Stimulated activated memory B cell treated with anti-CD40 and anti-IgM and Interleukin-4, amounts not matched to agents 10 μg/mL and 1 μg/mL and 100 μg/mL, for 72 hours (primary cell): ENCODE measurements around the gene CT55.
"Not testable (repeated sequence)": the region's sequence is repeated elsewhere in the genome, so short reads cannot be mapped to it uniquely, and the experiment has no call there.

Source experiments
- ATAC-seq: fragments of 150-1000 bp; cut with Tn5 transposase; 2 replicates; pipeline ENCODE4 v1.10.0; 2021
- H3K27ac Mint-ChIP-seq: one replicate; pipeline ENCODE4 v1.8.0; 2022; ENCODE audit warnings: mild to moderate bottlenecking, mixed read lengths
- H3K27me3 Mint-ChIP-seq: one replicate; pipeline ENCODE4 v1.8.0; 2022; ENCODE audit warnings: mixed read lengths
- H3K36me3 Mint-ChIP-seq: one replicate; pipeline ENCODE4 v1.8.0; 2022; ENCODE audit warnings: mixed read lengths
- H3K4me1 Mint-ChIP-seq: one replicate; pipeline ENCODE4 v1.8.0; 2022; ENCODE audit warnings: mixed read lengths
- H3K4me3 Mint-ChIP-seq: one replicate; pipeline ENCODE4 v1.8.0; 2022; ENCODE audit warnings: mild to moderate bottlenecking, moderate library complexity, mixed read lengths
- H3K9me3 Mint-ChIP-seq: one replicate; pipeline ENCODE4 v1.8.0; 2022; ENCODE audit warnings: mixed read lengths

Gene CT55, protein sequence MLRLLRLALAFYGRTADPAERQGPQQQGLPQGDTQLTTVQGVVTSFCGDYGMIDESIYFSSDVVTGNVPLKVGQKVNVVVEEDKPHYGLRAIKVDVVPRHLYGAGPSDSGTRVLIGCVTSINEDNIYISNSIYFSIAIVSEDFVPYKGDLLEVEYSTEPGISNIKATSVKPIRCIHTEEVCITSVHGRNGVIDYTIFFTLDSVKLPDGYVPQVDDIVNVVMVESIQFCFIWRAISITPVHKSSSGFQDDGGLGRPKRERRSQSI

GRCh38 chrX:135170877-135171519 lies at the start of gene CT55:
CT55 (minus strand) TSS chrX:135171398; CDS start chrX:135171171, 227 bp downstream.
- no peak within 1 kb of the TSS for H3K27ac Mint-ChIP-seq
- no peak within 1 kb of the TSS for H3K4me3 Mint-ChIP-seq
- ATAC-seq, result no peak
- no peaks in the 10 kb centered on the region for H3K36me3 Mint-ChIP-seq
- H3K27me3 Mint-ChIP-seq, result peaks cover 14% of the 10 kb centered on the region
- H3K4me1 Mint-ChIP-seq, result peaks cover 6% of the 10 kb centered on the region
- H3K9me3 Mint-ChIP-seq, result peaks cover 3% of the 10 kb centered on the region

DNA sequence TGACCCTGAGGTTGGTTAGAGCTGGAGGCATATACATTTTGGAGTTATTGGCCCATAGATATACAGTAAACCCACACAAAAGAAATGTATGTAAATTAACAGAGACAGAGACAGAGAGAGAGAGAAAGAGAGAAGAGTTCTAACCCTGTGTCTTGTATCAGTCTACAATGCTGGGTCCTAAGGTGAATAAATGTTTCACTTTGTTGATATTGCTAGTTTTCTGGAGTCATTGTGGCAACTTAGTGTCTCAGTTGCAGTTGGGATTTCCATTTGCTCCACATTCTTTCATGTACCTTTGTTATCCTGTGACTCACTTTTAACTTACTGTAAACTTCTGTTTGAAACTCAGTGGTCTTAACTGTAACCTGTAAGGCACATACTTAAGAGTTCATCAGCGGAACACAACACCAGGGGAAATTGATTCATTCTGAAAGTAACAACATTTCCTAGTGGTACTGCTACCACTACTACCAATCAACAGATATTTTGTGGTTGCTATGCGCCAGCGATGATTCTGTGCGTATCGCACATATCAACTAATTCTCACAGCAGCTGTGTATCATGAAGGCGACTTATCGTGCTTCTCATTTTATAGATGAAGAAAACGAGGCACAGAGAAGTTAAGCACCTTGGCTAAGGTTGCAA lies 42.1 kb upstream of the CT55 start:
- Mint-ChIP-seq H3K27ac (no peak overlapping the region), H3K4me1 (no peaks in the 10 kb centered on the region)

DNA sequence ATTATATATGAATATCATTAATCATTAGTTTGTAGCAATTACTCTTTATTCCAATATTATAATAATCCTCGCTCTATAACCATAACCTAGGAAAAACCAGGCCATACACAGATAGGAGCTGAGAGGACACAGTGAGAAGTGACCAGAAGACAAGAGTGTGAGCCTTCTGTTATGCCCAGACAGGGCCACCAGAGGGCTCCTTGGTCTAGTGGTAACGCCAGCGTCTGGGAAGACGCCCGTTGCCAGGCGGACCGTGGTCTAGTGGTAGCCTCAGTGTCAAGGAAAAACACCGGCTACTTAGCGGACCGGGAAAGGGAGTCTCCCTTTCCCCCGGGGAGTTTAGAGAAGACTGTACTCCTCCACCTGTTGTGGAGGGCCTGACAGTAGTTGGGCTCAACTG lies 35.2 kb upstream of the CT55 start:
- not testable (repeated sequence) for H3K4me3 Mint-ChIP-seq
- H3K27me3 Mint-ChIP-seq, result peaks cover 11% of the 10 kb centered on the region

More for the DNA sequence above, 42.1 kb upstream of the CT55 start:
- Mint-ChIP-seq H3K27me3 (peaks cover 9% of the 10 kb centered on the region), H3K4me3 (no peak overlapping the region), H3K9me3 (no peaks in the 10 kb centered on the region), H3K36me3 (no peaks in the 10 kb centered on the region)
- peak; percentile 59 for ATAC-seq

DNA sequence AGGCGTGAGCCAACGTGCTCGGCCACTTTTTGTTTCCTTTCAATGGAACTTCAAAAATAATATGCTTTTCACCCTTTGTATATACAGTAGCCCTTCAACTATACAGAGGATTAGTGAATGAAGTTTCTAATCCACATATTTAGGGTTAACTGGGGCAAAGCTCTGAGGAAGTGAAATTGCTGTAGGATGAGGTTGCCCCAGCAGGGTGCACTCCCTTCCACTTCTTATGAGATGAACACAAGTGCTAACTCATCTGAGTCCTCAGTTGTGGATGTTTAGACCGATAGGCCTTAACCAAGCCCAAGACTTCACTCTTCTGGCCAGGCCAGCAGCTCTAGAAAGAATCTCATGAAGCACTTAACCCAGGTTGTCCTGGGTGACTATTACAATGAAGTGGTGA lies 29.1 kb upstream of the CT55 start:
- H3K27me3 Mint-ChIP-seq, result peaks cover 10% of the 10 kb centered on the region
- no peak overlapping the region for H3K27ac Mint-ChIP-seq
- peak; percentile 51 for ATAC-seq
- H3K9me3 Mint-ChIP-seq, result no peaks in the 10 kb centered on the region
- no peak overlapping the region for H3K4me3 Mint-ChIP-seq
- H3K36me3 Mint-ChIP-seq, result no peaks in the 10 kb centered on the region
- H3K4me1 Mint-ChIP-seq, result no peaks in the 10 kb centered on the region

More for the DNA sequence above, 35.2 kb upstream of the CT55 start:
- H3K4me1 Mint-ChIP-seq, H3K36me3 Mint-ChIP-seq, H3K9me3 Mint-ChIP-seq, H3K27ac Mint-ChIP-seq, ATAC-seq: not testable (repeated sequence)

DNA sequence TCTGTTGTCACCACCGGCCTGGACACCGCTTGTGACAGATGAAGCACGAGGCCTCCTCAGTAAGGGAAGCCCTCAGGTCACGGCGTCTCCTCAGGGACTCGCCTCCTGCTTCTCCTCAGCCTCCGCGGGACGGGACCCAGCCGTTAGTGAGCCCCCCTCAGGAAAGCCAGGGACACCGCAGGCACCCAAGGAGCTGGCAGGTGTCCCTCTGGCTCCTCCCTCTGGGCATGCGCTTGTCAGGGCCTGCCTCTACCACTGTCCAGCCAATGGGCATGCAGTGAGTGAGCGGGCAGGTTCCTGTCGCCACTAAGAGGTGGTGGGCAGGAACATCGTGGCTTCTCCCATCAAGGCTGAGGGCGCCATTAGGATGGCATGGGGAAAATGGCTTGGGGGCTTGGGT lies 23.5 kb upstream of the CT55 start:
- Mint-ChIP-seq H3K9me3 (no peaks in the 10 kb centered on the region), H3K27ac (no peak overlapping the region), H3K4me1 (no peaks in the 10 kb centered on the region), H3K27me3 (peaks cover 10% of the 10 kb centered on the region), H3K4me3 (no peak overlapping the region), H3K36me3 (no peaks in the 10 kb centered on the region)
- no peak for ATAC-seq

DNA sequence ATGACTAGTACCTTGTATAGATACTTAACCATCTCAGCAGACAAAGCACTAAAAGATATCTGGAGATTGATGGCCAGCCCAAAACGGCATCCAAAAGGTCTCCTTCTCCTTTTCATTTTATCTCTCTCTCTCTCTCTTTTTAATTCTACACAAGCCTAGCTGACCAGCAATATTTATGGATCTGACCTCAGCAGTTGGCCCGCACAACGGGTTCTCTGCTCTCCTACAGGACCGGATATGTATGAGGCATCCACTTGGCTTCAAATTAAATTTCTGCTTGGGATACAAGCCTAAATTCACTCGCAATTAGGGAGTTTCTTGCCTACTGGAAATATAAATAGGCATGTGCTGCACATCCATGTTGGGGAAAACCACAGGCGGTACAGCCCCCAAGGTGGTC lies 22.5 kb upstream of the CT55 start:
- Mint-ChIP-seq H3K27ac (no peak overlapping the region), H3K9me3 (no peaks in the 10 kb centered on the region), H3K27me3 (peaks cover 14% of the 10 kb centered on the region), H3K4me3 (no peak overlapping the region), H3K4me1 (no peaks in the 10 kb centered on the region), H3K36me3 (no peaks in the 10 kb centered on the region)
- no peak for ATAC-seq

GRCh38 chrX:135191838-135192237 lies 20.6 kb upstream of the CT55 start:
- Mint-ChIP-seq H3K27me3 (peaks cover 13% of the 10 kb centered on the region), H3K4me3 (no peak overlapping the region), H3K4me1 (no peaks in the 10 kb centered on the region), H3K27ac (no peak overlapping the region), H3K9me3 (no peaks in the 10 kb centered on the region), H3K36me3 (no peaks in the 10 kb centered on the region)
- no peak for ATAC-seq

DNA sequence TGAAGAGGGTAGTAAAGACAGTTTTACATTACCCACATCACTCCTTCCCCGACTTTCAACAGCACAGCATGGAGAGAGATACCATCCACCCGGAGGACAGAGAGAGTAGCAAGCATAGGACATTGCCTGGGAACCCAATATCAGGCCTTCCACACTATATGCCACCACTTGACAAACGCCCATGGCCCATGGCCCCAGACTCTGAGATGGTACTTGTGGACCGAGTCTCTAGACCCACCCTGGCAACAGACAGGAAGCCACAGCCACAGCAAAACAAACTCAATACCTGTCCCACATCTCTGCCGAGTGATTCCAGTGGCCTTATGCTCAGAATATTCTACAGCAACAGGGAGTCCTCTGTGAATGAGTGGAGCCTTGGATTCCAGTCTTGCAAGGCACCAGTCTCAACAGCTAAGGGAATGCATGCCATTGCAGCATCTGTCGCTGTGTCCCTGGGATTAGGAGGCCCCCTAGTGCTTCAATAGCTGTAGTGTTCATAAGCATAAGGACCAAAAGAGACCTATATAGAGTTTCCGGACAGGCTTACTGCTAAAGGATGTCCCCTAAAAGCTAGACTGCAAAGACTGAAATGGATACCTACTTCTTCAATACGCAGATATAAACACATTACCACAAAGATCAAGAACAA lies 14.7 kb upstream of the CT55 start:
- no peaks in the 10 kb centered on the region for H3K4me1 Mint-ChIP-seq
- H3K27me3 Mint-ChIP-seq, result peaks cover 40% of the 10 kb centered on the region
- no peak for ATAC-seq
- H3K4me3 Mint-ChIP-seq, result no peak overlapping the region
- H3K27ac Mint-ChIP-seq, result no peak overlapping the region
- no peaks in the 10 kb centered on the region for H3K9me3 Mint-ChIP-seq
- H3K36me3 Mint-ChIP-seq, result no peaks in the 10 kb centered on the region

- Mint-ChIP-seq H3K4me3 (no peak overlapping the region), H3K27me3 (peaks cover 26% of the 10 kb centered on the region), H3K36me3 (no peaks in the 10 kb centered on the region), H3K4me1 (no peaks in the 10 kb centered on the region), H3K9me3 (no peaks in the 10 kb centered on the region), H3K27ac (no peak overlapping the region)
- ATAC-seq, result no peak
These were observed 7.4 kb upstream of the CT55 start for GRCh38 chrX:135178636-135179035.

GRCh38 chrX:135170468-135170867 lies 730 bp downstream of the CT55 start:
- Mint-ChIP-seq H3K9me3 (peaks cover 3% of the 10 kb centered on the region), H3K27me3 (peaks cover 14% of the 10 kb centered on the region), H3K27ac (no peak overlapping the region), H3K4me3 (no peak overlapping the region), H3K4me1 (peaks cover 6% of the 10 kb centered on the region), H3K36me3 (no peaks in the 10 kb centered on the region)
- ATAC-seq, result no peak

DNA sequence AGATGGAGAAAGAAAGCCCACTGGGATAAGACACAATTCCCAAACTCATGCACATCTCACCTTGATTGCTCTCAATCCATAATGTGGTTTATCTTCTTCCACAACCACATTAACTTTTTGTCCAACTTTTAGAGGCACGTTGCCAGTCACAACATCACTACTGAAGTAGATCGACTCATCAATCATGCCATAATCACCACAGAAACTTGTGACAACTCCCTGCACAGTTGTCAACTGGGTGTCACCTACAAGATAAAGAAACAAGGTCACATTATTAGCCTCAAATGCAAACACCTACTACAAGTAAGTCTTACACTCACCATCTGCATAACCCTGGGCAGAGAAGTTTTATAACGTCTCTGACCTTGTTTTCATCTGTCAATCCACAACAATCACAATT lies 1.7 kb downstream of the CT55 start:
- H3K4me3 Mint-ChIP-seq, H3K4me1 Mint-ChIP-seq, H3K27ac Mint-ChIP-seq, H3K36me3 Mint-ChIP-seq, ATAC-seq, H3K9me3 Mint-ChIP-seq: not testable (repeated sequence)
- H3K27me3 Mint-ChIP-seq, result peaks cover 14% of the 10 kb centered on the region

- Mint-ChIP-seq H3K9me3 (peaks cover 3% of the 10 kb centered on the region), H3K36me3 (no peaks in the 10 kb centered on the region), H3K4me1 (peaks cover 6% of the 10 kb centered on the region), H3K27ac (no peak overlapping the region), H3K4me3 (no peak overlapping the region), H3K27me3 (peaks cover 3% of the 10 kb centered on the region)
- ATAC-seq, result no peak
These were observed 2.7 kb downstream of the CT55 start for GRCh38 chrX:135168486-135168885.

GRCh38 chrX:135154688-135155087 lies 16.5 kb downstream of the CT55 start:
- H3K27me3 Mint-ChIP-seq, H3K9me3 Mint-ChIP-seq, ATAC-seq: not testable (repeated sequence)

GRCh38 chrX:135126145-135126544 lies 45.1 kb downstream of the CT55 start:
- H3K4me3 Mint-ChIP-seq, H3K27me3 Mint-ChIP-seq, H3K36me3 Mint-ChIP-seq, H3K27ac Mint-ChIP-seq, ATAC-seq, H3K4me1 Mint-ChIP-seq, H3K9me3 Mint-ChIP-seq: not testable (repeated sequence)

More at GRCh38 chrX:135154688-135155087, 16.5 kb downstream of the CT55 start:
- not testable (repeated sequence) for H3K36me3 Mint-ChIP-seq, H3K4me3 Mint-ChIP-seq, H3K4me1 Mint-ChIP-seq, H3K27ac Mint-ChIP-seq

GRCh38 chrX:135120056-135120576 lies 51.1 kb downstream of the CT55 start, which contains the start of gene ETDB:
ETDB (minus strand) TSS chrX:135120526; CDS start chrX:135119261, 1,265 bp downstream.
- H3K27ac Mint-ChIP-seq, H3K4me1 Mint-ChIP-seq: not testable (repeated sequence)
- peak; percentile 50 for ATAC-seq

More at GRCh38 chrX:135120056-135120576, 51.1 kb downstream of the CT55 start, which contains the start of gene ETDB:
- not testable (repeated sequence) for H3K36me3 Mint-ChIP-seq, H3K9me3 Mint-ChIP-seq, H3K4me3 Mint-ChIP-seq, H3K27me3 Mint-ChIP-seq
